OCI-LY3 (cell line): ENCODE measurements around the gene AVPR1B.

ENCODE experiments used
- H2AFZ ChIP-seq: fragments of 200-600, 300-600 bp; shearing (Covaris generic); 2 replicates; pipeline ENCODE4 v1.6.0; 2014; ENCODE audit warnings: antibody characterized with exemption, low read depth, low read length
- H3K27ac ChIP-seq: fragments of 200-600, 300-600 bp; sonication (generic); 2 replicates; pipeline ENCODE4 v1.5.1; 2014; ENCODE audit warnings: mild to moderate bottlenecking, low read length, moderate library complexity, mixed read lengths
- H3K27me3 ChIP-seq: fragments of 200-600, 300-600 bp; sonication (generic); 2 replicates; pipeline ENCODE4 v1.6.1; 2014; ENCODE audit warnings: low read depth, low read length, mixed read lengths
- H3K36me3 ChIP-seq: fragments of 200-600, 300-600 bp; sonication (generic); replicated peaks from 2 replicates; pipeline ENCODE3; 2014; ENCODE audit warnings: low read depth, low read length, mixed read lengths
- H3K4me1 ChIP-seq: fragments of 300-600, 200-600 bp; sonication (generic); 2 replicates; pipeline ENCODE4 v1.6.1; 2014; ENCODE audit warnings: low read length, mixed read lengths
- H3K4me2 ChIP-seq: fragments of 200-600, 300-600 bp; sonication (generic); 2 replicates; pipeline ENCODE4 v1.6.1; 2014; ENCODE audit warnings: low read length, mixed read lengths
- H3K4me3 ChIP-seq: fragments of 300-600, 200-600 bp; sonication (generic); 2 replicates; pipeline ENCODE4 v1.5.1; 2014; ENCODE audit warnings: antibody characterized with exemption, mild to moderate bottlenecking, low read length, moderate library complexity
- H3K79me2 ChIP-seq: fragments of 300-600, 200-600 bp; shearing (Covaris generic); 2 replicates; pipeline ENCODE4 v1.6.1; 2014; ENCODE audit warnings: mild to moderate bottlenecking, low read length, mixed read lengths
- H3K9ac ChIP-seq: fragments of 300-600, 200-600 bp; shearing (Covaris generic); 2 replicates; pipeline ENCODE4 v1.6.0; 2014; ENCODE audit warnings: mild to moderate bottlenecking, low read length, moderate library complexity
- H3K9me3 ChIP-seq: fragments of 200-600, 300-600 bp; shearing (Covaris generic); 2 replicates; pipeline ENCODE4 v1.6.1; 2014; ENCODE audit warnings: low read length, mixed read lengths; ENCODE audit not compliant: insufficient read depth
- H4K20me1 ChIP-seq: fragments of 200-600, 300-600 bp; sonication (generic); 2 replicates; pipeline ENCODE4 v1.6.1; 2016; ENCODE audit warnings: low read length, mixed read lengths; ENCODE audit not compliant: insufficient read depth
- CTCF ChIP-seq: fragments of 200-600, 300-600 bp; sonication (generic); IDR thresholded peaks from 2 replicates; pipeline ENCODE4 v1.5.1; 2014; ENCODE audit warnings: antibody characterized with exemption, low read length, low read depth
- EZH2phosphoT487 ChIP-seq: fragments of 200-600 bp; shearing (Covaris generic); IDR thresholded peaks from 2 replicates; pipeline ENCODE4 v1.6.1; 2018; ENCODE audit warnings: antibody characterized with exemption, mixed run types, low read depth

Gene AVPR1B

GRCh38 chr1:206135248-206135647 lies 18.1 kb upstream of the AVPR1B start:
- Histone ChIP-seq H3K27me3 (peaks cover 29% of the 10 kb centered on the region), H3K4me1 (peaks cover 20% of the 10 kb centered on the region), H4K20me1 (no peaks in the 10 kb centered on the region), H2AFZ (0 out of 2 replicates have a peak overlapping the region, but pooled peaks have one; percentile 2), H3K27ac (no peak overlapping the region), H3K4me2 (peak overlapping the region; percentile 29), H3K36me3 (no peaks in the 10 kb centered on the region), H3K9me3 (no peaks in the 10 kb centered on the region), H3K9ac (no peak overlapping the region), H3K4me3 (peak overlapping the region; percentile 12; the same call in 1 of the 2 replicates), H3K79me2 (no peaks in the 10 kb centered on the region)
- no peak for TF ChIP-seq CTCF
- no peak for TF ChIP-seq EZH2phosphoT487

GRCh38 chr1:206133751-206134415 lies 16.7 kb upstream of the AVPR1B start:
- TF ChIP-seq CTCF (no peak), EZH2phosphoT487 (no peak)
- Histone ChIP-seq H3K9me3 (no peaks in the 10 kb centered on the region), H3K27me3 (peaks cover 18% of the 10 kb centered on the region), H3K27ac (no peak overlapping the region), H3K9ac (no peak overlapping the region), H2AFZ (no peak overlapping the region), H4K20me1 (no peaks in the 10 kb centered on the region), H3K79me2 (no peaks in the 10 kb centered on the region), H3K4me2 (no peak overlapping the region), H3K36me3 (no peaks in the 10 kb centered on the region), H3K4me3 (no peak overlapping the region), H3K4me1 (peaks cover 20% of the 10 kb centered on the region)

GRCh38 chr1:206131037-206131436 lies 13.8 kb upstream of the AVPR1B start:
- no peak overlapping the region for H3K4me3 ChIP-seq
- TF ChIP-seq EZH2phosphoT487 (no peak), CTCF (no peak)
- H4K20me1 ChIP-seq = no peaks in the 10 kb centered on the region
- no peaks in the 10 kb centered on the region for H3K9me3 ChIP-seq
- peaks cover 15% of the 10 kb centered on the region for H3K4me1 ChIP-seq
- H3K27ac ChIP-seq = no peak overlapping the region
- no peak overlapping the region for H2AFZ ChIP-seq
- no peak overlapping the region for H3K9ac ChIP-seq
- no peaks in the 10 kb centered on the region for H3K36me3 ChIP-seq
- H3K4me2 ChIP-seq = no peak overlapping the region
- no peaks in the 10 kb centered on the region for H3K79me2 ChIP-seq
- peaks cover 12% of the 10 kb centered on the region; the same call in 1 of the 2 replicates for H3K27me3 ChIP-seq

- Histone ChIP-seq H3K4me1 (no peaks in the 10 kb centered on the region), H3K27me3 (peaks cover 12% of the 10 kb centered on the region; the same call in 1 of the 2 replicates), H3K36me3 (no peaks in the 10 kb centered on the region), H3K79me2 (no peaks in the 10 kb centered on the region), H2AFZ (no peak overlapping the region), H3K27ac (no peak overlapping the region), H3K9me3 (no peaks in the 10 kb centered on the region), H4K20me1 (no peaks in the 10 kb centered on the region), H3K9ac (no peak overlapping the region), H3K4me2 (no peak overlapping the region), H3K4me3 (no peak overlapping the region)
- TF ChIP-seq EZH2phosphoT487 (no peak), CTCF (no peak)
These were observed 11.0 kb upstream of the AVPR1B start for GRCh38 chr1:206128196-206128595.
